Measurements from ENCODE around the gene LCMT1.
"Not testable (repeated sequence)": the region's sequence is repeated elsewhere in the genome, so short reads cannot be mapped to it uniquely, and the experiment has no call there.

The LCMT1 gene

DNA sequence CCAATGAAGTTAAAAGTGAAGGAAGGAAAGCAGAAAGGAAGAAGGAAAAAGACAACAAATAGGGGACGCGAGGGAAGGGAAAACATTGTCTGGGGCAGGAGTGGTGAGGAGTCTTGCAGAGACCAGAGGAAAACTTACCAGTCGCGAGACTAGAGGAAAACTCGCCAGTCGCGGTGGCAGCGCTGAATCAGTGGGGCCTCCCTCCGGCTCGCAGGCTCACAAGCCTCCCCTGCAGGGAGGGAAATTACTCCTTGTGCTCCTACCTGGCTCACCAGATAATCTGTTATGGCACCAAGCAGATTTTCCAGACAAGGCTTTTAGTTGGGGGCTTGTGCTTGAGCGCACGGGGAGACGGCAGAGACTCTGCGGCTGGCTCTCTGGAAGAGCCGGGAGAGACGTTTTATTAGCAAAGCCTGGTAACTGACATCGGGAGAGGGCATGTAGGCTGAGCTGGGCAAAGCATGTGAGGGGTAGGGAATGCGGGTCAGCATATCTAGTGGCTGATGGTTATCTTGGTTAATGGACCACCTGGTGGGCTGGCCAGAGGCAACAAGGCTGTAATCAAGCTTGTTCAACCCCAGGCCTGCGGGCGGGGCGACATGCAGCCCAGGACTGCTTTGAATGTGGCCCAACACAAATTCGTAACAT is 37.1 kb downstream of the LCMT1 start:
- DNase-seq = no peak

GRCh38 chr16:25151996-25152395 is 40.5 kb downstream of the LCMT1 start:
- no peak for DNase-seq

- DNase-seq = no peak
Measured at GRCh38 chr16:25155553-25156460, 44.3 kb downstream of the LCMT1 start.

DNA sequence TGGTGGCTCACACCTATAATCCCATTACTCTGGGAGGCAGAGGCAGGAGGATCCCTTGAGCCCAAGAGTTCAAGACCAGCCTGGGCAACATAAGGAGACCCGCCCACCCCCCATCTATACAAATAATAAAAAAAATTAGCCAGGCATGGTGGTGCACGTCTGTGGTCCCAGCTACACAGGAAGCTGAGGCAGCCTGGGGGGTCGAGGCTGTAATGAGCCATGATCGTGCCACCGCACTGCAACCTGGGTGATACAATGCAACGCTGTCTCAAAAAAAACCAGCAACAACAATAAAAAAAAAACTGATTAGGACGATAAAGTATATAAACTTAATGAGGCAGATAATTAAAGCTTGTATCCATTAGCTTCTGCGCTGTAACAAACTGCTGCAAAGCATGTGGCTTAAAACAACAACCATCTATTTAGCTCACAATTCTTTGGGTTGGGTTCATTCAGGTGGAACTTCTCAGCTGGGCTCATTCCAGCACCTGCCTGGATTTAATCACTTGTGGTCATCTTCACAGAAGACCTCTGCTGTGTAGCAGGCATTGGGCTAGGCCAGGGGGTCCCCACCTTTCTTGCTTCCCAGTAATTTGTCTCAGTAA is 45.8 kb downstream of the LCMT1 start:
- no peak for DNase-seq

DNA sequence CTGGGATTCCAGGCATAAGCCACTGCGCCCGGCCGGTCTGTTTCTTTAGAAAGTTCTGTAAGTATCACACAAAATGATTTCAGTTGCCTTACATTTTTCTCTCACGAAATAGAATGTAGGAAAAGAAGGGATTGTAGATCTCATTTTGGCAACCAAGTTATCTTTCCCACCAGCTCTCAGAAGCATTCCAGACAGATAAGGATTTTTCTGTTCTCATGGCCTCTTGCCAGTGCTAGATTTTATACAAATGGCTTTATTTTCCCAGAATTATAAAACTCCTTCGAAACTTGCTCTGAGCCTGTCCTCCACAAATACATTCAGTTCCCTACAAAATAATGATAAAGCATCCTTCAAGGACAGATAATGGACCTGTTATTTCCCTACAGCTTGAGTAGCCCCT is 46.9 kb downstream of the LCMT1 start:
- DNase-seq = no peak

DNA sequence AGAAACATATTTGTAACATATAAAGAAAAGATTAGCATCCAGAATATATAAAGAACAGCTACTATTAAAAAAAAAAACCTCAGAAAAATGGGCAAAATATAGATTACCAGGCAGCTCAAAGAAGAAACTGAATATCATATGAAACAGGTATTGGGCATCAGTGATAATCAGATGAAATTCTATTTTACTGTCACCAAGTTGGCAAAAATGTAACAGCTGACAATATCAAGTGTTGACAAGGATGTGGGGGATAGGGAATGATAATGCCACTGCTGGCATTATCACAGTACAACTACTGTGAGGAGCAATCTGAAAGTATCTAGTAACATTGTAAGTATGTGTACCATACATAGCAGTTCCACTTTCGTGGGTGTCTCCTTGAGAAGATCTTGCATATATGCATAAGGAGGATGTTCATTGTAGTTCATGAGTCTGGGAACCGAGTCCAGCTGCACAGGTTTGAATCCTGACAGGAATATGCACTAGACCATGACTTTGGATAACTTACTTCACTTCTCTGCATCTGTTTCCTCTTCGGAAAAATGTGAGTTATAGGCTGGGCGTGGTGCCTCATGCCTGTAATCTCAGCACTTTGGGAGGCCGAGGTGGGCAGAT is 50.3 kb downstream of the LCMT1 start:
- no peak for DNase-seq

DNA sequence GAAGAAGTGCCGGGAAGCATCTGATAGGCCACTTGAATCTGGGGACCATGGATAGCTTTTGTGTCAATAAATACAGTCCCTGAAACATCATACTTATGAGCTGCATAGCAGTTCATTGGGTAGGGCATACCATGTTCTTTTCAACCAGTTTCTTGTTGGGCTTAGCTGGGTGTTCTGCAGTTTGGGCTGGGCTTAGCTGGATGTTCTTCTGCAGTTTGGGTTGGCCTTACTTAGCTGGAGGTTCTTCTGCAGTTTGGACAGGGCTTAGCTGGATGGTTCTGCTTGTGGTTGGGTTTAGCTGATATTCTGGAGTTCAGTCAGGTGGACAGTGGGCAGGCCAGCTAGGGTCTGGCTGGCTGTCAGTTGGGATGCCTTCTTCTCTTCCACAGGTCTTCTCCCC is 52.1 kb downstream of the LCMT1 start:
- DNase-seq = no peak

DNA sequence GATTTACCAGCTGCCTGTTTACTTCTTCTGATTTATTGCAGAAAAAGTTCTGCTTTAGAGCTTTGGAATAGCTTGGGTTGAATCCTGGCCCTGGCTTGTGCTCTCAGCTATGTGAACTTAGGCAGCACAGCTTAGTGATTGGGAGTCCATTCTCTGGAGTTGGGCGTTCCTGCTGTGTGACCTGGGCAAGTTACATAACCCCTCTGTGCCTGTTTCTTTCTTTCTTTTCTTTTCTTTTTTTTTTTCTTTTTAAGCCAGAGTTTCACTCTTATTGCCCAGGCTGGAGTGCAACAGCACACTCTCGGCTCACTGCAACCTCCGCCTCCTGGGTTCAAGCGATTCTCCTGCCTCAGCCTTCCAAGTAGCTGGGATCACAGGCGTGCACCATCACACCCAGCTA is 53.7 kb downstream of the LCMT1 start:
- no peak for DNase-seq

- not testable (repeated sequence) for DNase-seq
Measured at GRCh38 chr16:25167920-25168319, 56.4 kb downstream of the LCMT1 start.

GRCh38 chr16:25171390-25171789 is 59.8 kb downstream of the LCMT1 start:
- DNase-seq = no peak

DNA sequence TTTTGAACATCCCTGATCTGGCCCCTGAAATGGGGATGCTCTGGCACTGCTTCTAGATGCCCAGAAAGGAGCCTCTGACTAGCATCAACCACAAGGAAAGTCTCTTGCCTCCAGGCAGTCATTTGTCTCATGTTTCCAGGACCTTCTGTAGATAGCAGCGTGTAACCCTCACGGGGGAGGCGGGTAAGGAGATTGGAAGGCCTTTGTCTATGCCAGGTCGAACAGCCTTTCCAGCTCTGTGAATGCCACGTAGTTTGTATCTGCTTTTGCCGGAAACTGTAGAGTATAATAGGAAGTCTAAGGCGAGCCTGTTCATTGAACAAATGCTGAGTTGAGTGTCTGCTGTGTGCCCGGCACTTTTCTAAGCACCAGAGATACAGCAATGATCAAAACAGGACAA is 61.3 kb downstream of the LCMT1 start:
- DNase-seq = no peak

- DNase-seq = no peak
Measured at GRCh38 chr16:25174285-25174684, 62.7 kb downstream of the LCMT1 start.

DNA sequence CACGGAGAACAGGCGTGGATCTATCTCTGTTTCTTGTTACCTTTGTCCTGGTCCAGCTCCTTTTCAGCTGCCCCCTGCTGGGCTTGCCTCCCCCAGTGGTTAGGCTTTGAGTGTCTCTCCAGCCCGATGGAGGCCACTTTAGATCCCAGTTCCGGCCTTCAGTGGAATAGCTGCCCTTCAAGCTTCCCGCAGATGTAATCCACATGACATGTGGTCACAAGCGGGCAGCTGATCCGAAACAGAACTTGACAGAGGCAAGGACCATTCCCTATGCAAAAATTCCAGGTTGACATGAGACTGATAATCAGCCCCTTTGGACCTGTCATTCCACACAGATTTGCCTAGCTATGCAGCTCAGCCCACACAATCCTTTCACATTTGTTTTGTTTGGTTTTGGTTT is 64.6 kb downstream of the LCMT1 start:
- DNase-seq = no peak

GRCh38 chr16:25177512-25177830 is 65.9 kb downstream of the LCMT1 start:
- no peak for DNase-seq

- DNase-seq = peak; percentile 37 to 64 (median 58)
Measured at GRCh38 chr16:25177831-25178688, 66.5 kb downstream of the LCMT1 start.

DNA sequence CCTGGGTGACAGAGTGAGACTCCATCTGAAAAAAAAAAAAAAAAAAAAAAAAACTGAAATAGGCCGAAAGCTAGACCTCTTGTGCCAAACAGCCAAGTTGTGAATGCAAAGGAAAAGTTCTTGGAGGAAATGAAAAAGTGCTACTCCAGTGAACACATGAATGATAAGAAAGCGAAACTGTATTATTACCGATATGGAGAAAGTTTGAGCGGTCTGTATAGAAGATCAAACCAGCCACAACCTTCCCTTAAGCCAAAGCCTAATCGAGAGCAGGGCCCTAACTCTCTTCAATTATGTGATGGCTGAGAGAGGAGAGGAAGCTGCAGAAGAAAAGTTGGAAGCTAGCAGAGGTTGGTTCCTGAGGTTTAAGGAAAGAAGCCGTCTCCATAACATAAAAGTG is 69.7 kb downstream of the LCMT1 start:
- DNase-seq = not testable (repeated sequence)

- no peak for DNase-seq
Measured at GRCh38 chr16:25184771-25185170, 73.2 kb downstream of the LCMT1 start.

DNA sequence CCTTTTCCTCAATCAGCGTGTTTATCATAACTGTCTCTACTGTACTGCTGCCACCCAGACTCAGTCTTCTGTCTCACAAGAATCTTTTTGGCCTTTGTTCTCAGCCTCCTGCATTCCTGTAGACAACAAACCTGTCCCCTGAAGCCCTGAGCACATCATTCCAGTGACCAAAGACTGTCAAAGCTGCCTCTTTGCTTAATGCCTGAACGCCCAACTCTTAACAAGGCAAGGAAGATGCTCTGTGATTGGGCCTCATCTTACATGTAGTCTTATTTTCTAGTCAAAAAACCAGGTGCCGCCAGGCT is 75.9 kb downstream of the LCMT1 start:
- DNase-seq = no peak

- DNase-seq = no peak
Measured at GRCh38 chr16:25189305-25189704, 77.8 kb downstream of the LCMT1 start.

DNA sequence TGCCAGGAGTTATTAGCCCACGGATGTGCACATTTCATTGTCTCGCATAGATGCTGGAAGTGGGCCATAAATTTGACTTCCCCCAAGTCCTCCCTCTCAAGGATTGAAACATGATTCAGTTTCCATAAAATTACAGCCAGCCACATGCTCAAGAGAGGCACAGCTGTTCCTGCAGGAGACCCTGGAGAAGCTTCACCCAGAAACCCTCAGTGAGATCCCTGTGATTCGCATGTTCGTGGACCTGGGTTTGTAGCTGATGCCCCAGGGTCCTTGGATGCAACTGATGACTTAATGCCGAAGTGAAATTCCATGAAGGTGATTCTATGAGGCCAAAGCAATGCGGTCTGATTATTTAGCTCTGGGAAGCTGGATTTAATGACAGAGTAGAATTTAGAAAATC is 80.6 kb downstream of the LCMT1 start:
- no peak for DNase-seq

GRCh38 chr16:25194273-25194878 is 82.8 kb downstream of the LCMT1 start:
- no peak for DNase-seq

- no peak for DNase-seq
Measured at GRCh38 chr16:25198021-25198420, 86.5 kb downstream of the LCMT1 start.
